K562 (cell line): ENCODE results near the gene RUSC1. TPM values are rescaled to one million over a fixed set of nuclear protein-coding genes. Genes with fewer than 3 reads are reported as not detected.

Experiments
- BCL6 ChIP-seq: fragments of 250-450 bp; sonication (Bioruptor Pico); IDR thresholded peaks from 2 replicates; pipeline ENCODE4 v1.4.0; 2020
- CHD1 ChIP-seq: fragments of 200-600 bp; sonication (generic); IDR thresholded peaks from one replicate; pipeline ENCODE4 v1.6.1; 2012; ENCODE audit warnings: mild to moderate bottlenecking, moderate library complexity, low read length, inconsistent platforms
- CREM ChIP-seq: IDR thresholded peaks from 2 replicates; pipeline ENCODE4 v1.6.1; 2014; ENCODE audit warnings: antibody characterized with exemption, low read depth
- EGR1 ChIP-seq: fragments of 450-650 bp; conservative IDR thresholded peaks from 2 replicates; pipeline ENCODE4 v1.6.1; 2017; ENCODE audit warnings: mild to moderate bottlenecking
- FOXM1 ChIP-seq, 2 experiments: fragments of 450-650 bp in 1 of 2; sonication (generic) in 1 of 2; formaldehyde crosslinking in 1 of 2; IDR thresholded peaks; 2 replicates each; pipeline versions ENCODE4 v1.6.1 to v1.9.0; 2017 to 2022; ENCODE audit warnings: low read depth in 2 of 2, mild to moderate bottlenecking in 2 of 2, missing genetic modification reagents in 1 of 2, moderate library complexity in 1 of 2
- HDAC1 ChIP-seq, 2 experiments: fragments of 450-650 bp; IDR thresholded peaks; 2 replicates each; pipeline ENCODE4 v1.6.1; 2016 to 2017; ENCODE audit warnings: inconsistent platforms in 1 of 2, mild to moderate bottlenecking in 1 of 2, moderate library complexity in 1 of 2
- HNRNPLL ChIP-seq: fragments of 200-400 bp; formaldehyde crosslinking; IDR thresholded peaks from 2 replicates; pipeline ENCODE4 v1.6.1; 2017; ENCODE audit warnings: low read length, low read depth, mild to moderate bottlenecking; ENCODE audit not compliant: poor library complexity, severe bottlenecking
- KAT7 ChIP-seq: sonication (generic); formaldehyde crosslinking; IDR thresholded peaks from 2 replicates; pipeline ENCODE4 v1.8.0; 2022; ENCODE audit warnings: missing genetic modification reagents, mild to moderate bottlenecking, borderline replicate concordance
- NFYB ChIP-seq: IDR thresholded peaks from 2 replicates; pipeline ENCODE4 v1.6.1; 2011; ENCODE audit warnings: mild to moderate bottlenecking, moderate library complexity; ENCODE audit not compliant: insufficient read length; ENCODE audit errors: extremely low read depth
- RAD21 ChIP-seq, 2 experiments: fragments of 250-450 bp in 1 of 2; fragments of 450-650 bp in 1 of 2; sonication (Bioruptor Pico) in 1 of 2; formaldehyde crosslinking in 1 of 2; IDR thresholded peaks in 1 of 2; conservative IDR thresholded peaks in 1 of 2; 2 replicates each; pipeline versions ENCODE4 v1.4.0 to v1.8.0; 2020 to 2022; ENCODE audit warnings: mild to moderate bottlenecking in 2 of 2, moderate library complexity in 1 of 2
- SMARCA4 ChIP-seq: fragments of 450-650 bp; IDR thresholded peaks from 2 replicates; pipeline ENCODE4 v1.6.1; 2016
- SP1 ChIP-seq: sonication (generic); formaldehyde crosslinking; IDR thresholded peaks from 2 replicates; pipeline ENCODE4 v1.8.1; 2022; ENCODE audit warnings: mild to moderate bottlenecking, missing genetic modification reagents
- ZFPM2 ChIP-seq: fragments of 250-450 bp; sonication (Bioruptor Pico); IDR thresholded peaks from 2 replicates; pipeline ENCODE4 v1.5.1; 2022; ENCODE audit warnings: mild to moderate bottlenecking
- ZNF24 ChIP-seq: fragments of 450-650 bp; IDR thresholded peaks from 2 replicates; pipeline ENCODE4 v1.6.1; 2016
- polyA plus RNA-seq, 8 experiments: library from polyadenylated mRNA; depleted of rRNA in 4 of 8; stranded (reverse) in 5 of 8; unstranded in 3 of 8; fragments of >200 nt; fragmentation: Nextera tagmentation in 2 of 8; fragmentation: Illumina TruSeq in 1 of 8; extraction: Ambion mirVana in 2 of 8; extraction: Trizol in 1 of 8; gene quantifications; 2 replicates each; pipeline versions ENCODE4 v1.2.1 to v1.2.3, GENCODE V29; 2011 to 2014; ENCODE audit warnings: inconsistent platforms in 1 of 8, missing spikeins in 1 of 8
- total RNA-seq, 7 experiments: library from RNA; depleted of rRNA in 6 of 7; stranded (reverse); fragments of >200 nt in 6 of 7; fragmentation: Illumina TruSeq in 2 of 7; extraction: Trizol in 2 of 7; gene quantifications; 2 replicates each; pipeline versions ENCODE4 v1.2.1 to v1.2.3, GENCODE V29; 2011 to 2021; ENCODE audit warnings: low replicate concordance in 1 of 7
- TF ChIP-seq, protein P1 (sequence below), 3 experiments: IDR thresholded peaks in 2 of 3; conservative IDR thresholded peaks in 1 of 3; 2 replicates each; pipeline ENCODE4 v1.5.1; 2011 to 2012; ENCODE audit warnings: low read length in 3 of 3, mild to moderate bottlenecking in 3 of 3, control low read depth in 2 of 3, improper control_type of control experiment in 1 of 3, inconsistent platforms in 1 of 3, low read depth in 1 of 3, mixed read lengths in 1 of 3, moderate library complexity in 1 of 3; ENCODE audit not compliant: insufficient read depth in 2 of 3
- TF ChIP-seq, protein P2 (sequence below): fragments of 450-650 bp; IDR thresholded peaks from 2 replicates; pipeline ENCODE4 v1.6.1; 2017; ENCODE audit warnings: antibody characterized with exemption, mild to moderate bottlenecking
- TF ChIP-seq, protein P3 (sequence below): sonication (generic); formaldehyde crosslinking; IDR thresholded peaks from 2 replicates; pipeline ENCODE4 v1.9.0; 2022; ENCODE audit warnings: mild to moderate bottlenecking, missing genetic modification reagents
- TF ChIP-seq, protein P4 (sequence below): sonication (generic); formaldehyde crosslinking; IDR thresholded peaks from 2 replicates; pipeline ENCODE4 v1.4.0; 2020; ENCODE audit warnings: mild to moderate bottlenecking, missing genetic modification reagents

RUSC1 gene
- total and polyA plus RNA-seq, 9 of the 15 experiments (the other 6 are each of a cell fraction or from before 2014, with no cell fraction given): 5.7 to 68.3 (median 33.6) TPM

DNA sequence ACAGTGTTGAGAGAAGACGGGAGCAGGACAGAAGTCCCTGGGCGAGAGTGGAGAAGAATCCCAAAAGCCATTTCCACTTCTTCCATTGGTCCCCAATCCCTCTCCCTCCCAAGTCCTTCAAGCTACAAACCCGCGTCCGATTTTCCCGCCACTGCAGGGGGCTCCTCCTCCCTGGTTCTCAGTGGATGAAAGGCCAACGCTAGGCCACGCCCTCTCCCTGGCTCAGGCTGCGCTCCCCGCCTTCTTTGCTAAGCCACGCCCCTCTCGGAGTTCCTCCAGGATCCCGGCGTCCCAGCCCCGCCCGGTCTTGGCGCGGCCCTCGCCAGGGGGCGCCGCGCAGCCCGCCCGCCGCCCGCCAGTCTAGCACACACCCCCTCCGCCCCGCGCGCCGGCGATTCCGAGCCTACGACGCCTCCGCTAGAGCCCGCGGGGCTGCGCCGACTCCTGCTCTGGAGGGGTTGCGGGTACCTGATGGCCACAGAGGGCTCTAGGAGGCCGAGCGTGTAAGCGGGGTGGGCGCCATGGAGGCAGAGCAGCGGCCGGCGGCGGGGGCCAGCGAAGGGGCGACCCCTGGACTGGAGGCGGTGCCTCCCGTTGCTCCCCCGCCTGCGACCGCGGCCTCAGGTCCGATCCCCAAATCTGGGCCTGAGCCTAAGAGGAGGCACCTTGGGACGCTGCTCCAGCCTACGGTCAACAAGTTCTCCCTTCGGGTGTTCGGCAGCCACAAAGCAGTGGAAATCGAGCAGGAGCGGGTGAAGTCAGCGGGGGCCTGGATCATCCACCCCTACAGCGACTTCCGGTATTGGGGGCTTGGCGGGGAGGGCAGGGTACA, 43.4 kb upstream of the RUSC1 start, which contains the start of gene HCN3 (continued):
- TF ChIP-seq, protein P1, sequence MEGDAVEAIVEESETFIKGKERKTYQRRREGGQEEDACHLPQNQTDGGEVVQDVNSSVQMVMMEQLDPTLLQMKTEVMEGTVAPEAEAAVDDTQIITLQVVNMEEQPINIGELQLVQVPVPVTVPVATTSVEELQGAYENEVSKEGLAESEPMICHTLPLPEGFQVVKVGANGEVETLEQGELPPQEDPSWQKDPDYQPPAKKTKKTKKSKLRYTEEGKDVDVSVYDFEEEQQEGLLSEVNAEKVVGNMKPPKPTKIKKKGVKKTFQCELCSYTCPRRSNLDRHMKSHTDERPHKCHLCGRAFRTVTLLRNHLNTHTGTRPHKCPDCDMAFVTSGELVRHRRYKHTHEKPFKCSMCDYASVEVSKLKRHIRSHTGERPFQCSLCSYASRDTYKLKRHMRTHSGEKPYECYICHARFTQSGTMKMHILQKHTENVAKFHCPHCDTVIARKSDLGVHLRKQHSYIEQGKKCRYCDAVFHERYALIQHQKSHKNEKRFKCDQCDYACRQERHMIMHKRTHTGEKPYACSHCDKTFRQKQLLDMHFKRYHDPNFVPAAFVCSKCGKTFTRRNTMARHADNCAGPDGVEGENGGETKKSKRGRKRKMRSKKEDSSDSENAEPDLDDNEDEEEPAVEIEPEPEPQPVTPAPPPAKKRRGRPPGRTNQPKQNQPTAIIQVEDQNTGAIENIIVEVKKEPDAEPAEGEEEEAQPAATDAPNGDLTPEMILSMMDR (IDR thresholded peaks at IDR 0.05 in 2 of 3, conservative IDR thresholded peaks at IDR 0.05 in 1 of 3; ENCODE audit: insufficient read depth in 2 of 3, low read depth in 1 of 3, low read length in 3 of 3): peak; percentile 62 to 85 (median 74)
- 0 out of 2 replicates have a peak, but pooled peaks have one; percentile 56 for TF ChIP-seq KAT7
- no peak for TF ChIP-seq BCL6 (CRISPR knock-in tag)
- peak; percentile 75 for TF ChIP-seq EGR1
- TF ChIP-seq HDAC1 (IDR thresholded peaks at IDR 0.05): peak in 1 of 2 experiments; percentile 62; a peak in 1 of 4 replicates
- TF ChIP-seq, protein P2, sequence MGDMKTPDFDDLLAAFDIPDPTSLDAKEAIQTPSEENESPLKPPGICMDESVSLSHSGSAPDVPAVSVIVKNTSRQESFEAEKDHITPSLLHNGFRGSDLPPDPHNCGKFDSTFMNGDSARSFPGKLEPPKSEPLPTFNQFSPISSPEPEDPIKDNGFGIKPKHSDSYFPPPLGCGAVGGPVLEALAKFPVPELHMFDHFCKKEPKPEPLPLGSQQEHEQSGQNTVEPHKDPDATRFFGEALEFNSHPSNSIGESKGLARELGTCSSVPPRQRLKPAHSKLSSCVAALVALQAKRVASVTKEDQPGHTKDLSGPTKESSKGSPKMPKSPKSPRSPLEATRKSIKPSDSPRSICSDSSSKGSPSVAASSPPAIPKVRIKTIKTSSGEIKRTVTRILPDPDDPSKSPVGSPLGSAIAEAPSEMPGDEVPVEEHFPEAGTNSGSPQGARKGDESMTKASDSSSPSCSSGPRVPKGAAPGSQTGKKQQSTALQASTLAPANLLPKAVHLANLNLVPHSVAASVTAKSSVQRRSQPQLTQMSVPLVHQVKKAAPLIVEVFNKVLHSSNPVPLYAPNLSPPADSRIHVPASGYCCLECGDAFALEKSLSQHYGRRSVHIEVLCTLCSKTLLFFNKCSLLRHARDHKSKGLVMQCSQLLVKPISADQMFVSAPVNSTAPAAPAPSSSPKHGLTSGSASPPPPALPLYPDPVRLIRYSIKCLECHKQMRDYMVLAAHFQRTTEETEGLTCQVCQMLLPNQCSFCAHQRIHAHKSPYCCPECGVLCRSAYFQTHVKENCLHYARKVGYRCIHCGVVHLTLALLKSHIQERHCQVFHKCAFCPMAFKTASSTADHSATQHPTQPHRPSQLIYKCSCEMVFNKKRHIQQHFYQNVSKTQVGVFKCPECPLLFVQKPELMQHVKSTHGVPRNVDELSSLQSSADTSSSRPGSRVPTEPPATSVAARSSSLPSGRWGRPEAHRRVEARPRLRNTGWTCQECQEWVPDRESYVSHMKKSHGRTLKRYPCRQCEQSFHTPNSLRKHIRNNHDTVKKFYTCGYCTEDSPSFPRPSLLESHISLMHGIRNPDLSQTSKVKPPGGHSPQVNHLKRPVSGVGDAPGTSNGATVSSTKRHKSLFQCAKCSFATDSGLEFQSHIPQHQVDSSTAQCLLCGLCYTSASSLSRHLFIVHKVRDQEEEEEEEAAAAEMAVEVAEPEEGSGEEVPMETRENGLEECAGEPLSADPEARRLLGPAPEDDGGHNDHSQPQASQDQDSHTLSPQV: 0 out of 2 replicates have a peak, but pooled peaks have one; percentile 14
- TF ChIP-seq, protein P3, sequence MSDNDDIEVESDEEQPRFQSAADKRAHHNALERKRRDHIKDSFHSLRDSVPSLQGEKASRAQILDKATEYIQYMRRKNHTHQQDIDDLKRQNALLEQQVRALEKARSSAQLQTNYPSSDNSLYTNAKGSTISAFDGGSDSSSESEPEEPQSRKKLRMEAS (CRISPR knock-in tag): peak; percentile 58
- no peak for TF ChIP-seq NFYB
- no peak for TF ChIP-seq SMARCA4
- peak; percentile 64 to 82 for TF ChIP-seq RAD21 (CRISPR knock-in tag; conservative IDR thresholded peaks at IDR 0.05 in 1 of 2, IDR thresholded peaks at IDR 0.05 in 1 of 2)
- peak; percentile 72 for TF ChIP-seq SP1 (CRISPR knock-in tag)
- TF ChIP-seq, protein P4, sequence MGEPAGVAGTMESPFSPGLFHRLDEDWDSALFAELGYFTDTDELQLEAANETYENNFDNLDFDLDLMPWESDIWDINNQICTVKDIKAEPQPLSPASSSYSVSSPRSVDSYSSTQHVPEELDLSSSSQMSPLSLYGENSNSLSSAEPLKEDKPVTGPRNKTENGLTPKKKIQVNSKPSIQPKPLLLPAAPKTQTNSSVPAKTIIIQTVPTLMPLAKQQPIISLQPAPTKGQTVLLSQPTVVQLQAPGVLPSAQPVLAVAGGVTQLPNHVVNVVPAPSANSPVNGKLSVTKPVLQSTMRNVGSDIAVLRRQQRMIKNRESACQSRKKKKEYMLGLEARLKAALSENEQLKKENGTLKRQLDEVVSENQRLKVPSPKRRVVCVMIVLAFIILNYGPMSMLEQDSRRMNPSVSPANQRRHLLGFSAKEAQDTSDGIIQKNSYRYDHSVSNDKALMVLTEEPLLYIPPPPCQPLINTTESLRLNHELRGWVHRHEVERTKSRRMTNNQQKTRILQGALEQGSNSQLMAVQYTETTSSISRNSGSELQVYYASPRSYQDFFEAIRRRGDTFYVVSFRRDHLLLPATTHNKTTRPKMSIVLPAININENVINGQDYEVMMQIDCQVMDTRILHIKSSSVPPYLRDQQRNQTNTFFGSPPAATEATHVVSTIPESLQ (CRISPR knock-in tag): no peak
- TF ChIP-seq ZNF24: 0 out of 2 replicates have a peak, but pooled peaks have one; percentile 33
- no peak for TF ChIP-seq ZFPM2 (CRISPR knock-in tag)
- TF ChIP-seq CHD1: peak; percentile 65
- peak; percentile 52 for TF ChIP-seq CREM
- TF ChIP-seq FOXM1 (IDR thresholded peaks at IDR 0.05; ENCODE audit: low read depth): no peak
- no peak for TF ChIP-seq FOXM1 (CRISPR knock-in tag; IDR thresholded peaks at IDR 0.05; ENCODE audit: low read depth)
- peak; percentile 69 for TF ChIP-seq HNRNPLL
